HEK293T (cell line): ENCODE results near the gene BORCS8.

Experiments used
- BHLHE40 ChIP-seq: fragments of 450-650 bp; IDR thresholded peaks from 2 replicates; pipeline ENCODE4 v1.6.1; 2016; ENCODE audit warnings: mild to moderate bottlenecking, moderate library complexity, borderline replicate concordance
- CTBP1 ChIP-seq: fragments of 450-650 bp; IDR thresholded peaks from 2 replicates; pipeline ENCODE4 v1.6.1; 2016; ENCODE audit warnings: borderline replicate concordance
- ELF4 ChIP-seq: fragments of 450-650 bp; IDR thresholded peaks from 2 replicates; pipeline ENCODE4 v1.6.1; 2017; ENCODE audit warnings: antibody characterized with exemption
- FOXA1 ChIP-seq: fragments of 450-650 bp; IDR thresholded peaks from 2 replicates; pipeline ENCODE4 v1.6.1; 2016; ENCODE audit warnings: mild to moderate bottlenecking
- FOXK2 ChIP-seq: fragments of 450-650 bp; IDR thresholded peaks from 2 replicates; pipeline ENCODE4 v1.6.1; 2016; ENCODE audit warnings: mild to moderate bottlenecking
- FOXM1 ChIP-seq: fragments of 450-650 bp; IDR thresholded peaks from 2 replicates; pipeline ENCODE4 v1.6.1; 2017; ENCODE audit warnings: mild to moderate bottlenecking, borderline replicate concordance
- HDGF ChIP-seq: fragments of 450-650 bp; IDR thresholded peaks from 2 replicates; pipeline ENCODE4 v1.6.1; 2017; ENCODE audit warnings: antibody characterized with exemption, borderline replicate concordance
- L3MBTL2 ChIP-seq: fragments of 450-650 bp; conservative IDR thresholded peaks from 2 replicates; pipeline ENCODE4 v1.6.1; 2016; ENCODE audit warnings: mild to moderate bottlenecking
- LEF1 ChIP-seq: fragments of 450-650 bp; IDR thresholded peaks from 2 replicates; pipeline ENCODE4 v1.6.1; 2017; ENCODE audit warnings: mild to moderate bottlenecking, borderline replicate concordance
- SP1 ChIP-seq: fragments of 450-650 bp; IDR thresholded peaks from 2 replicates; pipeline ENCODE4 v1.6.1; 2017
- SUZ12 ChIP-seq: fragments of 450-650 bp; IDR thresholded peaks from 2 replicates; pipeline ENCODE4 v1.6.1; 2016; ENCODE audit warnings: mild to moderate bottlenecking
- TARDBP ChIP-seq: fragments of 450-650 bp; IDR thresholded peaks from 2 replicates; pipeline ENCODE4 v1.6.1; 2016
- TF ChIP-seq, protein P1 (sequence below): fragments of 450-650 bp; IDR thresholded peaks from 2 replicates; pipeline ENCODE4 v1.6.1; 2016

GRCh38 chr19:19234220-19234816 is 42.4 kb upstream of the BORCS8 start:
- TF ChIP-seq FOXM1 = no peak
- TF ChIP-seq ELF4 = no peak
- no peak for TF ChIP-seq L3MBTL2
- no peak for TF ChIP-seq FOXA1
- TF ChIP-seq, protein P1, sequence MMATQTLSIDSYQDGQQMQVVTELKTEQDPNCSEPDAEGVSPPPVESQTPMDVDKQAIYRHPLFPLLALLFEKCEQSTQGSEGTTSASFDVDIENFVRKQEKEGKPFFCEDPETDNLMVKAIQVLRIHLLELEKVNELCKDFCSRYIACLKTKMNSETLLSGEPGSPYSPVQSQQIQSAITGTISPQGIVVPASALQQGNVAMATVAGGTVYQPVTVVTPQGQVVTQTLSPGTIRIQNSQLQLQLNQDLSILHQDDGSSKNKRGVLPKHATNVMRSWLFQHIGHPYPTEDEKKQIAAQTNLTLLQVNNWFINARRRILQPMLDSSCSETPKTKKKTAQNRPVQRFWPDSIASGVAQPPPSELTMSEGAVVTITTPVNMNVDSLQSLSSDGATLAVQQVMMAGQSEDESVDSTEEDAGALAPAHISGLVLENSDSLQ = no peak
- no peak for TF ChIP-seq SP1
- TF ChIP-seq FOXK2 = no peak
- no peak for TF ChIP-seq HDGF
- TF ChIP-seq BHLHE40 = no peak
- no peak for TF ChIP-seq SUZ12
- no peak for TF ChIP-seq LEF1
- TF ChIP-seq TARDBP = no peak
- TF ChIP-seq CTBP1 = no peak
